Stimulated activated CD4-positive, alpha-beta T cell treated with anti-CD3 and anti-CD28 coated beads, Interleukin-12 subunit alpha, Interleukin-12 subunit beta, amount 100 ng/mL, for 48 hours (primary cell): ENCODE results near the gene RBM20.

Experiments used
- DNase-seq, 3 donors: peaks; one replicate each; pipeline ENCODE4 v3.0.0-alpha.2; 2020; ENCODE audit warnings: low read depth in 2 of 3, low spot score in 1 of 3

RBM20 gene

GRCh38 chr10:110730345-110731050 lies 86.4 kb downstream of the RBM20 start:
- DNase-seq, result no peak

- DNase-seq, result no peak
Observed at GRCh38 chr10:110733218-110733952, 89.2 kb downstream of the RBM20 start.

- no peak for DNase-seq
Observed at GRCh38 chr10:110735620-110736027, 91.5 kb downstream of the RBM20 start.

GRCh38 chr10:110737886-110738634 lies 93.9 kb downstream of the RBM20 start:
- DNase-seq, result no peak

- DNase-seq, result no peak
Observed at GRCh38 chr10:110739811-110740271, 95.7 kb downstream of the RBM20 start.

GRCh38 chr10:110742801-110743200 lies 98.7 kb downstream of the RBM20 start:
- no peak for DNase-seq

- no peak for DNase-seq
Observed at GRCh38 chr10:110744782-110745181, 100.6 kb downstream of the RBM20 start.

- DNase-seq, result peak in 2 of 3 donors; percentile 15 to 25
Observed at GRCh38 chr10:110746254-110746826, 102.2 kb downstream of the RBM20 start.

- no peak for DNase-seq
Observed at GRCh38 chr10:110746969-110747608, 103.0 kb downstream of the RBM20 start.

- DNase-seq, result no peak
Observed at GRCh38 chr10:110747609-110748464, 103.7 kb downstream of the RBM20 start.

- no peak for DNase-seq
Observed at GRCh38 chr10:110748970-110749369, 104.8 kb downstream of the RBM20 start.

- DNase-seq, result no peak
Observed at GRCh38 chr10:110750931-110751330, 106.8 kb downstream of the RBM20 start.

- no peak for DNase-seq
Observed at GRCh38 chr10:110751850-110752249, 107.7 kb downstream of the RBM20 start.

GRCh38 chr10:110753462-110753861 lies 109.3 kb downstream of the RBM20 start:
- no peak for DNase-seq

- no peak for DNase-seq
Observed at GRCh38 chr10:110754375-110755105, 110.4 kb downstream of the RBM20 start.

- no peak for DNase-seq
Observed at GRCh38 chr10:110755781-110756180, 111.6 kb downstream of the RBM20 start.

- no peak for DNase-seq
Observed at GRCh38 chr10:110756876-110757275, 112.7 kb downstream of the RBM20 start.

- no peak for DNase-seq
Observed at GRCh38 chr10:110757586-110757985, 113.5 kb downstream of the RBM20 start.

- no peak for DNase-seq
Observed at GRCh38 chr10:110758128-110758765, 114.1 kb downstream of the RBM20 start.
